ENCODE data around the gene TRIM21. TPM values are rescaled to one million over a fixed set of nuclear protein-coding genes. Genes with fewer than 3 reads are reported as not detected.

The TRIM21 gene
- total RNA-seq (2022; extraction: Qiagen RNA extraction; ENCODE audit: low read depth): 18.3 to 22.3 TPM (median 21.6 TPM) in 5 replicates

DNA sequence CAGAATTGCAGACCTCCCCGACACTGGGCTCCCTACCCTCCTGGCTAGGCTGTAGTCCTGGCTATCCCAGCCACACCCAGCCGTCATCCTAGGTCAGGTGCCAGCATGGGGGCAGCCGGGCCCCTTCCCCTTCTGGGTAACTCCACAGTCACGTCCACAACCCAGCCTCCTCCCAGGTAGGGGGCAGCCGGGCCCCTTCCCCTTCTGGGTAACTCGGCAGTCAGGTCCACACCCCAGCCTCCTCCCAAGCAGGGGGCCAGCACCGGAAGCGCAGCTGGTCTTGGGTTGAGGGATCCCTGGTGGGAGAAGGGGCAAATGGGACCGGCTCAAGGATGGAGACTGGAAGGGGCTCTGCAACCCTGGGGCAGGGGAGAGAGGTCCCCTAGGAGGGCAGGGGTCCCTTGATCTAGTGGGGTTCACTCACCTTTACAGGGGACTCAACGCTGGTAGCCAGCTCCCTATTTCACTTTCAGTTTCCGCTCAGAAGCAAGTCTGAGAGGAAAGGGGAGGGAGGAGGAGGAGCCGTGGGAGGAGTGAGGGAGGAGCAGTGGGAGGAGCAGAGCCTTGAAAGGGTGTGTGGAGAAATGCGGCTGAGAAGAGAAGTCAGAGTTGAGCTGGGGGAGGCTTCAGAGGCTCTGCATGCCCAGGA, at the start of gene TRIM21:
TSS of gene TRIM21 (minus strand) at position 494 of the 649 bp plus-strand sequence. CDS start 3,293 bp downstream, outside the sequence.

DNA sequence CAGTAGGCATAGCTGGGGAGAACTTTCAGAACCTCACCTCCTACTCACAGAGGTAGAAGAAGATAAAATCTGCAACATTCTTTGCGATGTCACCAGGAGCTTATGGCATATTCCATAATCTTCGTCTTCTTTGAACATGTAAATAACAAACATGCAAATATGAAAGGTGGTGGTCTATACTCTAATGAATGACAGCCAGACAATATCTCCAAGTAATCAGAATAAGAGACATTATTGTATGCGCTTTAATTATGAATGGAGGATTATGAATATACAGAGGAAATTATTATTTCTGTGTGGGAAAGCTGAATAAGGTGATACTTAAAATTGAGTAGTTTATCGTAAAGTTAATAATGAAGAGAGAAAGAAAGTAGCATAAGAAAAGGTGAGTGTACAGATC, 25.2 kb downstream of the TRIM21 start, which contains the start of gene OR52B4:
TSS of gene OR52B4 (minus strand) at position 101 of the 400 bp plus-strand sequence. CDS start at position 10, 91 bp downstream.

Other genes starting within 250 kb of the TRIM21 start
- not detected in 5 replicates for gene OR52B4, start 25.3 kb downstream of the TRIM21 start, total RNA-seq (2022; extraction: Qiagen RNA extraction; ENCODE audit: low read depth)
- gene OR52K2, start 55.6 kb upstream of the TRIM21 start, total RNA-seq (2022; extraction: Qiagen RNA extraction; ENCODE audit: low read depth): not detected in 5 replicates
- not detected in 5 replicates for gene OR52K1, start 88.9 kb upstream of the TRIM21 start, total RNA-seq (2022; extraction: Qiagen RNA extraction; ENCODE audit: low read depth)
- gene OR52M1, start 151.5 kb upstream of the TRIM21 start, total RNA-seq (2022; extraction: Qiagen RNA extraction; ENCODE audit: low read depth): not detected in 5 replicates
- gene OR52I2, start 188.0 kb upstream of the TRIM21 start, total RNA-seq (2022; extraction: Qiagen RNA extraction; ENCODE audit: low read depth): not detected in 5 replicates
- gene OR52I1, start 200.3 kb upstream of the TRIM21 start, total RNA-seq (2022; extraction: Qiagen RNA extraction; ENCODE audit: low read depth): not detected in 5 replicates
- 6.9 to 10.7 TPM (median 9.2 TPM) in 5 replicates for gene TRIM68, start 214.5 kb upstream of the TRIM21 start, total RNA-seq (2022; extraction: Qiagen RNA extraction; ENCODE audit: low read depth)
- not detected in 5 replicates for gene OR51D1, start 243.8 kb upstream of the TRIM21 start, total RNA-seq (2022; extraction: Qiagen RNA extraction; ENCODE audit: low read depth)

Data from A549 treated with RU486 at 1 μM for 4 hours (cell line).